ENCODE data around the gene RNPEPL1. TPM values are rescaled to one million over a fixed set of nuclear protein-coding genes. Genes with fewer than 3 reads are reported as not detected.

The RNPEPL1 gene
- polyA plus RNA-seq, 1 donor = 61.8 TPM

- no peak overlapping the region for H3K27ac ChIP-seq (ENCODE audit: low read length)
- no peaks in the 10 kb centered on the region for H3K27me3 ChIP-seq (ENCODE audit: control insufficient read depth, insufficient read depth, low read length)
- H3K4me1 ChIP-seq (ENCODE audit: control insufficient read depth, insufficient read depth, low read length) = peaks cover 46% of the 10 kb centered on the region
- H3K9me3 ChIP-seq (ENCODE audit: control insufficient read depth, low read depth, low read length) = no peaks in the 10 kb centered on the region
- WGBS (ENCODE audit: insufficient coverage, low lambda C conversion rate) = 88% methylated on average over 2 of the region's 12 CpGs
- H3K36me3 ChIP-seq (ENCODE audit: control insufficient read depth, insufficient read depth, low read length) = peaks cover 2% of the 10 kb centered on the region
- no peak overlapping the region for H3K4me3 ChIP-seq (ENCODE audit: low read length)
- DNase-seq = no peak
Measured at GRCh38 chr2:240563951-240564560, 4.2 kb upstream of the RNPEPL1 start.

- Histone ChIP-seq H3K27ac (ENCODE audit: low read length) (peak overlapping the region; percentile 96), H3K9me3 (ENCODE audit: control insufficient read depth, low read depth, low read length) (no peaks in the 10 kb centered on the region), H3K4me1 (ENCODE audit: control insufficient read depth, insufficient read depth, low read length) (peaks cover 46% of the 10 kb centered on the region), H3K36me3 (ENCODE audit: control insufficient read depth, insufficient read depth, low read length) (no peaks in the 10 kb centered on the region), H3K27me3 (ENCODE audit: control insufficient read depth, insufficient read depth, low read length) (no peaks in the 10 kb centered on the region), H3K4me3 (ENCODE audit: low read length) (no peak overlapping the region)
- peak in 1 of 2 donors; percentile 23 for DNase-seq
- WGBS (ENCODE audit: insufficient coverage, low lambda C conversion rate) = 67% methylated on average over 1 of the region's 10 CpGs
Measured at GRCh38 chr2:240564561-240565332, 3.5 kb upstream of the RNPEPL1 start.

- WGBS (ENCODE audit: insufficient coverage, low lambda C conversion rate) = no CpG with 5 or more reads among the region's 26 CpGs
- peak overlapping the region; percentile 22 for H3K4me3 ChIP-seq (ENCODE audit: low read length)
- H3K9me3 ChIP-seq (ENCODE audit: control insufficient read depth, low read depth, low read length) = no peaks in the 10 kb centered on the region
- no peaks in the 10 kb centered on the region for H3K36me3 ChIP-seq (ENCODE audit: control insufficient read depth, insufficient read depth, low read length)
- H3K27ac ChIP-seq (ENCODE audit: low read length) = peak overlapping the region; percentile 96
- H3K27me3 ChIP-seq (ENCODE audit: control insufficient read depth, insufficient read depth, low read length) = no peaks in the 10 kb centered on the region
- H3K4me1 ChIP-seq (ENCODE audit: control insufficient read depth, insufficient read depth, low read length) = peaks cover 53% of the 10 kb centered on the region
- DNase-seq = peak; percentile 94 to 97
Measured at GRCh38 chr2:240565333-240566202, 2.7 kb upstream of the RNPEPL1 start.

GRCh38 chr2:240566203-240567136 is 1.8 kb upstream of the RNPEPL1 start:
- Histone ChIP-seq H3K4me1 (ENCODE audit: control insufficient read depth, insufficient read depth, low read length) (peaks cover 52% of the 10 kb centered on the region), H3K4me3 (ENCODE audit: low read length) (peak overlapping the region; percentile 60), H3K36me3 (ENCODE audit: control insufficient read depth, insufficient read depth, low read length) (no peaks in the 10 kb centered on the region), H3K27me3 (ENCODE audit: control insufficient read depth, insufficient read depth, low read length) (no peaks in the 10 kb centered on the region), H3K9me3 (ENCODE audit: control insufficient read depth, low read depth, low read length) (no peaks in the 10 kb centered on the region), H3K27ac (ENCODE audit: low read length) (peak overlapping the region; percentile 96)
- peak; percentile 96 for DNase-seq
- no CpG with 5 or more reads among the region's 53 CpGs for WGBS (ENCODE audit: insufficient coverage, low lambda C conversion rate)

- H3K9me3 ChIP-seq (ENCODE audit: control insufficient read depth, low read depth, low read length) = no peaks in the 10 kb centered on the region
- H3K36me3 ChIP-seq (ENCODE audit: control insufficient read depth, insufficient read depth, low read length) = peaks cover under 1% of the 10 kb centered on the region
- no CpG with 5 or more reads among the region's 26 CpGs for WGBS (ENCODE audit: insufficient coverage, low lambda C conversion rate)
- no peaks in the 10 kb centered on the region for H3K27me3 ChIP-seq (ENCODE audit: control insufficient read depth, insufficient read depth, low read length)
- DNase-seq = peak in 1 of 2 donors; percentile 18
- H3K4me1 ChIP-seq (ENCODE audit: control insufficient read depth, insufficient read depth, low read length) = peaks cover 47% of the 10 kb centered on the region
- H3K27ac ChIP-seq (ENCODE audit: low read length) = peak overlapping the region; percentile 91
- peak overlapping the region; percentile 60 for H3K4me3 ChIP-seq (ENCODE audit: low read length)
Measured at GRCh38 chr2:240567137-240567871, 980 bp upstream of the RNPEPL1 start.

GRCh38 chr2:240568678-240569522 is 616 bp downstream of the RNPEPL1 start:
- no CpG with 5 or more reads among the region's 93 CpGs for WGBS (ENCODE audit: insufficient coverage, low lambda C conversion rate)
- peak; percentile 62 to 83 for DNase-seq
- Histone ChIP-seq H3K36me3 (ENCODE audit: control insufficient read depth, insufficient read depth, low read length) (peaks cover 13% of the 10 kb centered on the region), H3K4me3 (ENCODE audit: low read length) (peak overlapping the region; percentile 54), H3K9me3 (ENCODE audit: control insufficient read depth, low read depth, low read length) (no peaks in the 10 kb centered on the region), H3K27ac (ENCODE audit: low read length) (peak overlapping the region; percentile 27), H3K4me1 (ENCODE audit: control insufficient read depth, insufficient read depth, low read length) (peaks cover 47% of the 10 kb centered on the region), H3K27me3 (ENCODE audit: control insufficient read depth, insufficient read depth, low read length) (no peaks in the 10 kb centered on the region)

GRCh38 chr2:240569523-240569997 is 1.3 kb downstream of the RNPEPL1 start:
- WGBS (ENCODE audit: insufficient coverage, low lambda C conversion rate) = no CpG with 5 or more reads among the region's 9 CpGs
- Histone ChIP-seq H3K4me1 (ENCODE audit: control insufficient read depth, insufficient read depth, low read length) (peaks cover 45% of the 10 kb centered on the region), H3K27me3 (ENCODE audit: control insufficient read depth, insufficient read depth, low read length) (no peaks in the 10 kb centered on the region), H3K27ac (ENCODE audit: low read length) (peak overlapping the region; percentile 27), H3K9me3 (ENCODE audit: control insufficient read depth, low read depth, low read length) (no peaks in the 10 kb centered on the region), H3K4me3 (ENCODE audit: low read length) (peak overlapping the region; percentile 54), H3K36me3 (ENCODE audit: control insufficient read depth, insufficient read depth, low read length) (peaks cover 15% of the 10 kb centered on the region)
- no peak for DNase-seq

GRCh38 chr2:240569998-240570530 is 1.8 kb downstream of the RNPEPL1 start:
- no peak overlapping the region for H3K4me3 ChIP-seq (ENCODE audit: low read length)
- H3K36me3 ChIP-seq (ENCODE audit: control insufficient read depth, insufficient read depth, low read length) = peaks cover 20% of the 10 kb centered on the region
- H3K27me3 ChIP-seq (ENCODE audit: control insufficient read depth, insufficient read depth, low read length) = no peaks in the 10 kb centered on the region
- H3K4me1 ChIP-seq (ENCODE audit: control insufficient read depth, insufficient read depth, low read length) = peaks cover 40% of the 10 kb centered on the region
- no peak overlapping the region for H3K27ac ChIP-seq (ENCODE audit: low read length)
- H3K9me3 ChIP-seq (ENCODE audit: control insufficient read depth, low read depth, low read length) = no peaks in the 10 kb centered on the region
- DNase-seq = no peak
- WGBS (ENCODE audit: insufficient coverage, low lambda C conversion rate) = no CpG with 5 or more reads among the region's 15 CpGs

Measured in large intestine (tissue), 3 donors.